PC-3 (cell line): Measurements from ENCODE around the gene MORN1.

Experiments
- EZH2 ChIP-seq: fragments of 300-600 bp; sonication (generic); IDR thresholded peaks from one replicate; pipeline ENCODE4 v1.6.1; 2017; ENCODE audit warnings: antibody characterized with exemption, mild to moderate bottlenecking, low read length; ENCODE audit not compliant: unreplicated experiment
- EZH2phosphoT487 ChIP-seq: fragments of 300-600 bp; sonication (generic); IDR thresholded peaks from 2 replicates; pipeline ENCODE4 v1.6.1; 2018; ENCODE audit warnings: mild to moderate bottlenecking, antibody characterized with exemption, low read length, borderline replicate concordance
- TF ChIP-seq, protein P1 (sequence below): fragments of 300-600 bp; sonication (generic); conservative IDR thresholded peaks from 2 replicates; pipeline ENCODE4 v1.5.1; 2017; ENCODE audit warnings: antibody characterized with exemption, low read depth, mild to moderate bottlenecking, low read length

DNA sequence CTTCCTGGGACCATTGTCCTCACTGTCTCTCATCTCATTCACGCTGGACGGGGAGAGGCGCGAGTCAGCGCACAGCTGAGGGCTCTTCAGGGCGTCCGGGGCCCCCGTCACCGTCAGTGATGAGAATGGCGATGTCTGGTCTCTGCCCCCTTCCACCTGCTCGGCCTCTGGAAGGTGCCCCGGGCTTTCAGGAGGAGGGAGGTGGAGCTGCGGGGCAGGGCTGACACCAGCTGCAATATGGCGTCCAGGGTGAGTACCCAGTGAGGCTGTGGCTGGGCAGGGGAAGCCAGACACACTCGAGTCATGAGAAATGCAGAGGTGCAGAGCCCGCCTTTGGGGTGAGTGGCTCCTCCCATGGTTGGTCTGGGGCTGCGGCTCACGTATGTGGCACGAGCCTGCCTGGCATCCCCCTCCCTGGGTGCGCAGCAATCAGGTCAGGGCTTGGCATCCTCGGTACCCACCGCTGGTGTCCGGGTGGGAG is 15.1 kb downstream of the MORN1 start:
- TF ChIP-seq, protein P1, sequence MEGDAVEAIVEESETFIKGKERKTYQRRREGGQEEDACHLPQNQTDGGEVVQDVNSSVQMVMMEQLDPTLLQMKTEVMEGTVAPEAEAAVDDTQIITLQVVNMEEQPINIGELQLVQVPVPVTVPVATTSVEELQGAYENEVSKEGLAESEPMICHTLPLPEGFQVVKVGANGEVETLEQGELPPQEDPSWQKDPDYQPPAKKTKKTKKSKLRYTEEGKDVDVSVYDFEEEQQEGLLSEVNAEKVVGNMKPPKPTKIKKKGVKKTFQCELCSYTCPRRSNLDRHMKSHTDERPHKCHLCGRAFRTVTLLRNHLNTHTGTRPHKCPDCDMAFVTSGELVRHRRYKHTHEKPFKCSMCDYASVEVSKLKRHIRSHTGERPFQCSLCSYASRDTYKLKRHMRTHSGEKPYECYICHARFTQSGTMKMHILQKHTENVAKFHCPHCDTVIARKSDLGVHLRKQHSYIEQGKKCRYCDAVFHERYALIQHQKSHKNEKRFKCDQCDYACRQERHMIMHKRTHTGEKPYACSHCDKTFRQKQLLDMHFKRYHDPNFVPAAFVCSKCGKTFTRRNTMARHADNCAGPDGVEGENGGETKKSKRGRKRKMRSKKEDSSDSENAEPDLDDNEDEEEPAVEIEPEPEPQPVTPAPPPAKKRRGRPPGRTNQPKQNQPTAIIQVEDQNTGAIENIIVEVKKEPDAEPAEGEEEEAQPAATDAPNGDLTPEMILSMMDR: no peak
- TF ChIP-seq EZH2: no peak
- TF ChIP-seq EZH2phosphoT487: no peak
